Fibroblast of the aortic adventitia (primary cell): ENCODE results near the gene PTCHD1. TPM values are rescaled to one million over a fixed set of nuclear protein-coding genes. Genes with fewer than 3 reads are reported as not detected.

ENCODE experiments used
- DNase-seq: peaks from one replicate; pipeline ENCODE4 v3.0.0-alpha.2; 2010; ENCODE audit warnings: low read depth
- H3K4me3 ChIP-seq: 2 replicates; pipeline ENCODE4 v1.5.1; 2011; ENCODE audit warnings: low read depth, mild to moderate bottlenecking, control low read depth, low read length, moderate library complexity
- total RNA-seq: library from RNA; depleted of rRNA; stranded (reverse); fragments of >200 nt; gene quantifications from 2 replicates; pipeline ENCODE4 v1.2.3, GENCODE V29; 2012; ENCODE audit warnings: low replicate concordance
- TF ChIP-seq, protein P1 (sequence below): IDR thresholded peaks from 2 replicates; pipeline ENCODE4 v1.5.1; 2011; ENCODE audit warnings: mild to moderate bottlenecking, low read length, control low read depth, inconsistent platforms; ENCODE audit not compliant: insufficient read depth

Gene PTCHD1
- total RNA-seq, 1 donor, result under 0.01 TPM

DNA sequence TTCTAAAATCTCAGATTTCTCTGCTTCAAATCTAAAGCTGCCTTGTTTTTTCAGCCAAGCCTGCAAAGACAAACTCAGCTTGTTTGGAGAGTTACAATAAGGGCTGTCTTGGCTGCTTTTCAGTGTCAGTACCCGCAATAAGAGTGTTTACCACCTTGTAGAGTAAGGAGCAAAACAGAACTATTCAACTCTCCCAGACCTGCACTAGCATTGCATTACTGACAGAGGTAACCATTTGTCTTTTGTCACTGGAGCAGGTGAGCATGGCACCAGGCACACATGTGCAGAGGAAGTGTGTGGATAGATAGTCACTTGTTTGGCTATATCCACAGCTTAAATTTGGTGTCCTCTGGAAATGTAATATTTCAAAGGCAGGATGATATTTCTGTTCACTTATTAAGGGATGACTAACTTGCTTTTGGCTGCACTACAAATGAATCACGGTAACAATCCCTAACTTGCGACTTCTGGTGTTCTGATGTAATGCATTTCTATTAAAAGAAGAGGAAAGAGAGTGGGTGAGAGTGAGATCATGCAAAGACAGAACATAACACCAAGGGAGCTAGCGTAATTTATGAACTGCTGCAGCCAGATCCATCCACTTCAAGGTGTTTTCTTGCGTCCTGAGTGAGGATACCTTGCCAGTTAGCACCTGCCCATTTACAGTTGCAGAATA, 38.6 kb downstream of the PTCHD1 start:
- TF ChIP-seq, protein P1, sequence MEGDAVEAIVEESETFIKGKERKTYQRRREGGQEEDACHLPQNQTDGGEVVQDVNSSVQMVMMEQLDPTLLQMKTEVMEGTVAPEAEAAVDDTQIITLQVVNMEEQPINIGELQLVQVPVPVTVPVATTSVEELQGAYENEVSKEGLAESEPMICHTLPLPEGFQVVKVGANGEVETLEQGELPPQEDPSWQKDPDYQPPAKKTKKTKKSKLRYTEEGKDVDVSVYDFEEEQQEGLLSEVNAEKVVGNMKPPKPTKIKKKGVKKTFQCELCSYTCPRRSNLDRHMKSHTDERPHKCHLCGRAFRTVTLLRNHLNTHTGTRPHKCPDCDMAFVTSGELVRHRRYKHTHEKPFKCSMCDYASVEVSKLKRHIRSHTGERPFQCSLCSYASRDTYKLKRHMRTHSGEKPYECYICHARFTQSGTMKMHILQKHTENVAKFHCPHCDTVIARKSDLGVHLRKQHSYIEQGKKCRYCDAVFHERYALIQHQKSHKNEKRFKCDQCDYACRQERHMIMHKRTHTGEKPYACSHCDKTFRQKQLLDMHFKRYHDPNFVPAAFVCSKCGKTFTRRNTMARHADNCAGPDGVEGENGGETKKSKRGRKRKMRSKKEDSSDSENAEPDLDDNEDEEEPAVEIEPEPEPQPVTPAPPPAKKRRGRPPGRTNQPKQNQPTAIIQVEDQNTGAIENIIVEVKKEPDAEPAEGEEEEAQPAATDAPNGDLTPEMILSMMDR, result no peak
- peak; percentile 62 for DNase-seq
- no peak overlapping the region for H3K4me3 ChIP-seq

GRCh38 chrX:23374291-23374690, 39.6 kb downstream of the PTCHD1 start:
- TF ChIP-seq, protein P1, result no peak
- H3K4me3 ChIP-seq, result no peak overlapping the region
- no peak for DNase-seq

DNA sequence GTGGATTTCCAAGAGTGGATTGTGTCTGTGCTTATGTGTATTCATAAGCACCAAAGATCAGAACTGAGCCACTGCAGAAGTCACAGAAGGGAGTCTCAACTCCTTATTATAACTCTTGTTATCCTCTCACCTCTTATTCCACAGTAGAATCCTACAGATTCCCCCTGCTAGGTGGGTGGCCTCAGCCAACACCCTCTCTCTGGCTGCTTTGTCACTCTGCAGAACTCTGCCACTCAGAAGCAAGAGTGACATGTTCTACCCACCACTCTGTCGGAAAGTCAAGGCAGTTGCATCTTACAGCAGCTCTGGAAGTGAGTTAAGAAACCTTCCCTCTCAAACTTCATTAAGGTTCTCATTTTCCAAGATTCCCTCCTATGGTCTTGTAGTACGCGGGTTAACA, 41.9 kb downstream of the PTCHD1 start:
- TF ChIP-seq, protein P1, result no peak

GRCh38 chrX:23380581-23380980, 45.9 kb downstream of the PTCHD1 start:
- H3K4me3 ChIP-seq, result no peak overlapping the region
- no peak for DNase-seq
- TF ChIP-seq, protein P1, result no peak

More for the DNA sequence above, 41.9 kb downstream of the PTCHD1 start:
- H3K4me3 ChIP-seq, result no peak overlapping the region
- DNase-seq, result no peak

GRCh38 chrX:23381099-23382087, 46.7 kb downstream of the PTCHD1 start:
- TF ChIP-seq, protein P1, result no peak
- DNase-seq, result no peak
- no peak overlapping the region for H3K4me3 ChIP-seq

DNA sequence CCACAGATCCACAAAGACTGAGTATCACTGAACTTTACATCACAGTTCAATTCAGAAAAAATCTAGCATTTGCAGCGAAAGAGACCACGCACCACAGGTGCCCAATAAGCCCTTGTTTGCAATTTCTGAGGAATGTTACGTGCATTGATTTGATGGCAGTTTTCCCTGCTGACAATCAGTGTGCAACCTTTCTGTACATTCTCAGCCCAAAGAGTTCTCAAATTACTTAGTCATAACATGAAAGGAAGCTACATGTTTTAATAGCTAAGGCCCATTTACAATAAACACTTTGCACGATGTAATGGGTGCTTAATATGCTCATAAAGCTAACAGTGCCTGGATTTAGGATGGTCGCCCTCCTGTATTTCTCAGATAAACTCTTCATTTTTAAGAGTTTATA, 47.9 kb downstream of the PTCHD1 start:
- TF ChIP-seq, protein P1, result no peak
- DNase-seq, result no peak

More for the DNA sequence above, 47.9 kb downstream of the PTCHD1 start:
- no peak overlapping the region for H3K4me3 ChIP-seq
